GM12874 (cell line): ENCODE data around the gene NME7.
A peak's percentile ranks its signal among the peaks of the same experiment; 100 is the strongest.

Source experiments
- TF ChIP-seq, protein P1 (sequence below): IDR thresholded peaks from 2 replicates; pipeline ENCODE4 v1.5.1; 2011; ENCODE audit warnings: low read depth, mild to moderate bottlenecking, control low read depth, low read length, moderate library complexity; ENCODE audit not compliant: insufficient read depth

Gene NME7

DNA sequence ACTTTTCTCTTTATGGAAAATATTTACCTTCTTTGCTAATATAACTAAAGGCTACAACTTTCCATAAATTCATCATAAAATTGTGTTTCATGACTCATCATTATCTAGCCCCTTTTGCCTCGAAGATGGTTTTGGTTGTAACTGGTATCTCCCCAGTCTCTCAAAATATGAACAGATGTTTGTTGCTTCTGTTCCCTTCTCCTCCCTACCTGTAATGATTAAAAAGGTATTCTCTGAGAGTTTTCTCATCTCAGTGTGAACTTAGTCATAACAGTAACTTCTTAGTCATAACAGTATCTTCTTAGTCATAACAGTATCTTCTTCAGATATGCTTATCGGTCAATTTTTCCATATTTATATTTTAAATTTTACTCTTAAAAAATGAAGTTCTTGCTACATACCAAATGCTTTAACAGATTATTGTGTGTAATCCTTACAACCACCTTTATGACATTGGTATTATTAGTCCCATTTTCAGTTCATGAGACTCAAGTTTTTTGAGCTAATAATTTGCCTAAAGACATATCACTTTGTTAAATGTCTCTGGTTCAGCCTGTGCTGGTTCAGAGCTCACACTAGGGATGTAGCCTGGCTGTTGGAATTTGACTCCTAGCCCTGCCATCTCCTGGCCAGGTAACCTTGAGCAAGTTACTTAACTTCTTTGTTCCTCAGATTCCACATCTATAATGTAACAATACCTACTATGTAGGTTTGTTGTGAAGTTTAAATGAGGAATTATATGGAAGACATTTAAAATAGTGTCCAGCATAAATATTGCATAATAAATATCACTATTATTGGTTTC is 228.5 kb downstream of the NME7 start:
- TF ChIP-seq, protein P1, sequence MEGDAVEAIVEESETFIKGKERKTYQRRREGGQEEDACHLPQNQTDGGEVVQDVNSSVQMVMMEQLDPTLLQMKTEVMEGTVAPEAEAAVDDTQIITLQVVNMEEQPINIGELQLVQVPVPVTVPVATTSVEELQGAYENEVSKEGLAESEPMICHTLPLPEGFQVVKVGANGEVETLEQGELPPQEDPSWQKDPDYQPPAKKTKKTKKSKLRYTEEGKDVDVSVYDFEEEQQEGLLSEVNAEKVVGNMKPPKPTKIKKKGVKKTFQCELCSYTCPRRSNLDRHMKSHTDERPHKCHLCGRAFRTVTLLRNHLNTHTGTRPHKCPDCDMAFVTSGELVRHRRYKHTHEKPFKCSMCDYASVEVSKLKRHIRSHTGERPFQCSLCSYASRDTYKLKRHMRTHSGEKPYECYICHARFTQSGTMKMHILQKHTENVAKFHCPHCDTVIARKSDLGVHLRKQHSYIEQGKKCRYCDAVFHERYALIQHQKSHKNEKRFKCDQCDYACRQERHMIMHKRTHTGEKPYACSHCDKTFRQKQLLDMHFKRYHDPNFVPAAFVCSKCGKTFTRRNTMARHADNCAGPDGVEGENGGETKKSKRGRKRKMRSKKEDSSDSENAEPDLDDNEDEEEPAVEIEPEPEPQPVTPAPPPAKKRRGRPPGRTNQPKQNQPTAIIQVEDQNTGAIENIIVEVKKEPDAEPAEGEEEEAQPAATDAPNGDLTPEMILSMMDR, result no peak

DNA sequence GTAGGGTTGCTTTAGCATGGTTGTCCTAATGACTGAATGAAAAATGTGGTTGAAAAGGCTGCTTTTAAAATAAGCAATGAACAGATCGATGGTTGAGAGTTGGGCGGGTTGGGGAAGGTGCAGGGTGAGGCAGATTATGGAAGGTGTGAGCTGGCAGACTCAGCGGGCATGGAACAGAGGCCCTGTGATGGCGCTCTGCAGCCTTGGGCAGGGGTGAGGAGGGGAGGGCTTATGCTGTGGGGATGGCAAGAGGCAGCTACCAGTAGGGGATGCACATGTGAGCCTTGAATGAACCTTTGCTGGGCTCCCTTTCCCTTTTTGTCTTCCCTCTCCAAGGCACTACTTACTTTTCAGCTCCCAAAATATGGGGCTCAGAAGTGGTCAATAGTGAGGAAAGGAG is 230.2 kb downstream of the NME7 start:
- TF ChIP-seq, protein P1, result no peak

DNA sequence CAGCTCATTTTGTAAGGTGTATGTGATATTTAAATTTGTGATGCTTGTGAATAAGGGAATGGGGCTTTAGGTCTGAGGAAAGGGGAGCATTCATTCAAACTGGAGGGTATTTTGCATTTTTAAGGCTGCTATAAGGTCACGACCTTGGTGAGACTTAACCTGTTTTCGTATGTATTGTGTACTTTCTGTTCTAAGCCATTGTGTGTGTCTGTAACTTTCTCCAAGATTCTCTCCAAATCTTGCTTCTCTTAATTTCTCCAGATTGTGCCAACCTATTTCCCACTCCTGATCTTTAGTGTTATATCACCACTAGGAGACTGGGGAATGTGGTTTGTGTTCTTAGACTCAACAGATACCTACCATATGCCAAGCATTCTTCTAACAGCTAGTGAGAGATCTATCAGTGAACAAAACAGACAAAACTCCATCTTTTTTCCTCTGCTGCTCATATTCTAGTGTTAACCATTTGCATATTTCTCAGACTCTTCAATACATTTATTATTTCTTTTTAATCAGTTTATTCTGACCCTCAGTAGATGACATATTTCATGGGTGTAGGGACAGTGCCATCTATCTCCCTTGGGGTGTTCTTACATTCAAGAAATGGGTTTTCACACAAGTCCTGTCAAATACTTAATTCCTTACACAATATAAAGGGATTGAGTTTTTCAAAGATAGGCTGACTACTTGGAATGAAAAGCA is 233.6 kb downstream of the NME7 start:
- TF ChIP-seq, protein P1, result 0 out of 2 replicates have a peak, but pooled peaks have one; percentile 4

DNA sequence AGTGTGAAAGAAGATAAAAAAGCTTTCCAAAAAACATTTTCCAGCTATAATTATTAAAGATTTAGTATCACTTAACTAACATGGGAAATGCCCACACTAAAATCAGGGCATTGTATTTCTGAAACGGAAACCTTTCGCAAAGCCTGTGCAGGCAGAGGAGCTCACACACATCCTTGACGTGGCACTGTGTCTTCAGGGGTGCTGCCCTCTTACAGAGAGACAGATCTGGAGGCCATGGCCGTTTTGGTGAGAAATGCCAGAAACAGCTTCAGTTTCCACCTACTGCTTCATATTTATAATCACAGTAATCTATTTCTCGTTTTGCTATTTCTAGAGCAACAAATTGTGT is 234.4 kb downstream of the NME7 start:
- TF ChIP-seq, protein P1, result no peak

DNA sequence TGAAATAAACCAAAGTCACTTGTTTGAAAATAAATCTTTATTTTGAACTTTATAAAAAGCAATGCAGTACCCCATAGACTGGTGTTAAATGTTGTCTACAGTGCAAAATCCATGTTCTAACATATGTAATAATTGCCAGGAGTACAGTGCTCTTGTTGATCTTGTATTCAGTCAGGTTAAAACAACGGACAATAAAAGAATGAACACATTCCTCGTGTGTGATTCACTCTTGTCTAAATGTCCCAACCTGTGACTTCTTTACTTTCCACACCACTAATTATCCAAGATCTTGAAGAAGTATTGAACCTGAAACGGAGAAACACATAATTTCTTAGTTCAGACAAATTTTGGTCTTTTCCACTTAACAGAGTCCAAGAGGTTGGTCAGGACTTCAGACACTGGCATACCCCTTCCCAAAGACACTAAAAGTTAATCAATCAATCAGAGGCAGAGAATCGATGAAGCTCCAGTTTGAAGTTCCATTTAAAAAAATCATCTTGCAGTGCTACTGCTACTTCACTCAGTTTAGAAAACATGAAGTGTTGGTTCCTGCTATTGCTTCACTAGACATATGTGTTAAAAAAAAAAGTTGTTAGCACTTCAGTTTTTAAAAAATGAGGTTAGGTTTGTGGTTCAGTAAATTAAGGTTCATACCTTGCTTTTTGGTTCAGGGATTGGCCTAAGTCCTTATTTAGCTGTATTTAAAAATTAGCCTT is 234.9 kb downstream of the NME7 start:
- TF ChIP-seq, protein P1, result no peak

DNA sequence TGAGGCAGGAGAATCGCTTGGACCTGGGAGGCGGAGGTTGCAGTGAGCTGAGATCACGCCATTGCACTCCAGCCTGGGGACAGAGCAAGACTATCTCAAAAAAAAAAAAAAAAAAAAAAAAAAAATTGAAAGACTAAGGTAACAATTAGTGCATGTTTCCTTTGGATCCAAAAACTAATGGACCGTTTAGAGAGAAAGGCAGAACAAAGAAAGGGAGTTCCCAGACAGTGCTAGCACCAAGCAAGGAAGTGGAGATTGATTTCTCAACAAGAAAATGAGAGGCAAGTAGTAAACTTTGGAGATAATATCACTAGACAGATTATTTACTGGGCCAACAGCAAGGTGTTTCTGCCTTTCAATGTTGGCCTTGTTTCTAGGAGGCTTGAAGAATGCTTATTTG is 236.9 kb downstream of the NME7 start:
- TF ChIP-seq, protein P1, result no peak

DNA sequence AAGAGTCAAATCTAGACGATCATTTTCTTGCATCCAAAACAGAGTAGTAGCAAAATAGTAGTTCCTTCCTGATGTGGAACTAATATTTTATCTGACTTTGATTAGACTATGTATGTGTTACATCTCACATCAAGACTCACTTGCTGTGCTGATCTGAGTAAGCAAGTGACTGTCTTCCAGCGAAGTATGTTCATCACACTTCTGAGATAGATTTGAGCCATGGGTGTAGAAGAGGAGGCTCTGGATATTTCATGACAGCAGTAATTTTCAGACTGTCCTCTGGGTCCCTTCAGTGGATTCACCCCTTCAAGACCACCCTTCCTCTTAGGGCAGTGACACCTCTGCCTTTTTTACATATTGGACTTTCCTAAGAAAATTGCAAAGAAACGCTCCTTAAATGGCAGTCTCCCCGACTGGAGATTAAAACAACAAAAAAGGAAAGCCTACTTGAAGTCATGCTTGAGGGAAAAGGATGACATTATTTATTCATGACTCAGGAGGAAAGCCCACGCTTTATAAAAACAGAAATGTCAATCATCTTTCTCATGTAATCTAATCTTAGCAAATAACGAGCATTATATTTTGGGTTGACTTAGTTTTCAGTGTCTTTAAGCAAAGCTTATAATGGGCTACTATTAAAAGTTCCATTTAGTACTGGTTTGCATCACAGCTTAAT is 238.3 kb downstream of the NME7 start:
- TF ChIP-seq, protein P1, result no peak
